Epithelial cell of esophagus (primary cell): ENCODE results near the gene GALNT17.

ENCODE experiments used
- DNase-seq: peaks from one replicate; pipeline ENCODE4 v3.0.0; 2010; ENCODE audit warnings: low read depth
- H3K4me3 ChIP-seq: 2 replicates; pipeline ENCODE4 v1.5.1; 2011; ENCODE audit warnings: mild to moderate bottlenecking, low read length, control low read depth
- TF ChIP-seq, protein P1 (sequence below): IDR thresholded peaks from 2 replicates; pipeline ENCODE4 v1.5.1; 2011; ENCODE audit warnings: low read depth, mild to moderate bottlenecking, low read length, control low read depth, inconsistent platforms; ENCODE audit not compliant: insufficient read depth; ENCODE audit errors: missing control alignments

GALNT17 gene

GRCh38 chr7:71286336-71286735 is 154.4 kb downstream of the GALNT17 start:
- no peak for DNase-seq
- H3K4me3 ChIP-seq = no peak overlapping the region
- TF ChIP-seq, protein P1, sequence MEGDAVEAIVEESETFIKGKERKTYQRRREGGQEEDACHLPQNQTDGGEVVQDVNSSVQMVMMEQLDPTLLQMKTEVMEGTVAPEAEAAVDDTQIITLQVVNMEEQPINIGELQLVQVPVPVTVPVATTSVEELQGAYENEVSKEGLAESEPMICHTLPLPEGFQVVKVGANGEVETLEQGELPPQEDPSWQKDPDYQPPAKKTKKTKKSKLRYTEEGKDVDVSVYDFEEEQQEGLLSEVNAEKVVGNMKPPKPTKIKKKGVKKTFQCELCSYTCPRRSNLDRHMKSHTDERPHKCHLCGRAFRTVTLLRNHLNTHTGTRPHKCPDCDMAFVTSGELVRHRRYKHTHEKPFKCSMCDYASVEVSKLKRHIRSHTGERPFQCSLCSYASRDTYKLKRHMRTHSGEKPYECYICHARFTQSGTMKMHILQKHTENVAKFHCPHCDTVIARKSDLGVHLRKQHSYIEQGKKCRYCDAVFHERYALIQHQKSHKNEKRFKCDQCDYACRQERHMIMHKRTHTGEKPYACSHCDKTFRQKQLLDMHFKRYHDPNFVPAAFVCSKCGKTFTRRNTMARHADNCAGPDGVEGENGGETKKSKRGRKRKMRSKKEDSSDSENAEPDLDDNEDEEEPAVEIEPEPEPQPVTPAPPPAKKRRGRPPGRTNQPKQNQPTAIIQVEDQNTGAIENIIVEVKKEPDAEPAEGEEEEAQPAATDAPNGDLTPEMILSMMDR = no peak

DNA sequence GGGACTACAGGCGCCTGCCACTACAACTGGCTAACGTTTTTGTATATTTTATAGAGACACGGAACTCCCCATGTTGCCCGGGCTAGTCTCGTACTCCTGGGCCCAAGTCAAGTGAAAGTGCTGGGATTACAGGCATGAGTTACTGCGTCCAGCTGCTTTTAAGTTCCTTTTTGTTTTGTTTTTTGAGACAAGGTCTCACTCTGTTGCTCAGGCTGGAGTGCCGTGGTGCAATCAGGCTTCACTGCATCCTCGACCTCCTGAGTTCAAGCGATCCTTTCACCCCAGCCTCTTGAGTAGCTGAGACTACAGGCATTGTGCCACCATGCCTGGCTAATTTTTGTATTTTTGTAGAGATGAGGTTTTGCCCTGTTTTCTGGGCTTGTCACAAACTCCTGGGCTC is 155.0 kb downstream of the GALNT17 start:
- TF ChIP-seq, protein P1 = no peak
- DNase-seq = no peak
- H3K4me3 ChIP-seq = no peak overlapping the region

- H3K4me3 ChIP-seq = no peak overlapping the region
- TF ChIP-seq, protein P1 = no peak
- no peak for DNase-seq
These were observed 158.5 kb downstream of the GALNT17 start for GRCh38 chr7:71290452-71290851.

DNA sequence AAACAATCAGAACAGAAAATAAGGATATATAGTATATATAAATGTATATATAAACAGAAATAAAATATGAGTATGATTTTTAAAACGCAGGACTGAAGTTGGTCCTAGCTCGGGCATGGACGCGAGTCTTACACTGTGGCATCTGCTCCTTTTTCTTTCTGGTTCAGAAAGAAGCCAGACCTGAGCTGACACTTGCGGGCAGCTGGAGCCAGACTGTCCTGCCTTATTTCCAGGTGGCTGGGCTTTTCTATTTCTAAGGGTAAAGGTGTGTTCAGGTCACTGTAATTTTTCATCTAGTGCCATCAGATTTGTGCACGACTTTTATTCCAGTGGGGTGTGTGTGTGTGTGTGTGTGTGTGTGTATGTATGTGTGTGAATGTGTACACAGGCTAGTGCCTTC is 166.4 kb downstream of the GALNT17 start:
- DNase-seq = no peak
- H3K4me3 ChIP-seq = no peak overlapping the region
- TF ChIP-seq, protein P1 = no peak

DNA sequence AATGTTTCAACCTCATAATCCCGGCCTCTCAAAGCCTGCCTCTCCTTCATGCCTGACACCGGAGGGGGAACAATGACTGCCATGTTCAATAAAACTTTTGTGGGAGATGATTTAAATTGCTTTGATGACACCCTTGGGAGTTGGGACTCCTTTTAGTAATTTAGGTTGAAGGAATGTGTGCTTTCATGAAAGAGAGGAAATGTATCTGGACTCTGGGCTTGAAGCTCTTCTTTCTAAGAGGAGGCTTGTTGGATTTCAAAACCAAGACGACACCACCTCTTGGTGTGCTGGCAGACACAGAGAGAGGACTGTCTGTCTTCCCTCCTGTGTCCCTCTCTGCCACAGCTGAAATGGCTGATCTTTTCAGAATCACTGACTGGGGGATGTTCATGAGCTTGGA is 168.1 kb downstream of the GALNT17 start:
- H3K4me3 ChIP-seq = no peak overlapping the region
- no peak for DNase-seq
- TF ChIP-seq, protein P1 = no peak

DNA sequence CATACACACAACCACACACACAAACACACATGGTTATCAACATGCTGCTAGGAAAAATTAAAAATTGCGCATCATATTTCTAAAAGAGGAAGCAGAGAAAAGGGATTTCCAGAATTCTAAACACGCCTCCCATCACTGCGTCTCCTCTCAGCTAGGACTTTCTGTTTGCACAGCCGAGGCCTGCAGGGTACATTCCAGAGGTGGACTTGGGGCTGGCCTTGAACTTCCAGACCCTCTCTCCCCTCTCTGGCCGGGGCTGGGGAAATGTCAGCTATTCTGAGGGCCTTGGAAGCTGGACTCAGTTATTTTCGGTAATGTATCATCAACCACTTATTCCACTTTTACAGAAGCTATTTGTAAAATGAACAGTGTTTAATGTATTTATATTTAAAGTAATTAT is 168.7 kb downstream of the GALNT17 start:
- H3K4me3 ChIP-seq = no peak overlapping the region
- no peak for DNase-seq
- TF ChIP-seq, protein P1 = no peak

DNA sequence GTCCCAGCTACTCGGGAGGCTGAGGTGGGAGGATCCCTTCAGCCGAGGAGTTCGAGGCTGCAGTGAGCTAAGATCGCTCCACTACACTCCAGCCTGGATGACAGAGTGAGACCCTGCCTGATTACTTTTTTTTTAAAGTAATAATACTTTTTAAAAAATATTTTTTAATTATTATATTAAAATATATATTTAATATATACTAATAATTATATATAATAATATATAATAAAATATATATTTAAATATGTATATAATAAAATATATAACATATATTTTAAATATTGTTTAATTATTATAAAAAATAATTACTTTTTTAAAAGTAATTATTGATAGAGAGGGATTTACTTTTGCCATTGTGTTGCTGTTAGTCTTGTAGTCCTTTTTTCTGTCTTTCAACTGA is 169.2 kb downstream of the GALNT17 start:
- DNase-seq = no peak
- H3K4me3 ChIP-seq = no peak overlapping the region
- TF ChIP-seq, protein P1 = no peak
